GM21786 (cell line): ENCODE data around the gene CEP170.
"Not testable (repeated sequence)": the region's sequence is repeated elsewhere in the genome, so short reads cannot be mapped to it uniquely, and the experiment has no call there.

Source experiments
- ATAC-seq: cut with Tn5 transposase; IDR thresholded peaks from one replicate; pipeline ENCODE4 v1.9.1; 2021; ENCODE audit not compliant: unreplicated experiment

Gene CEP170

DNA sequence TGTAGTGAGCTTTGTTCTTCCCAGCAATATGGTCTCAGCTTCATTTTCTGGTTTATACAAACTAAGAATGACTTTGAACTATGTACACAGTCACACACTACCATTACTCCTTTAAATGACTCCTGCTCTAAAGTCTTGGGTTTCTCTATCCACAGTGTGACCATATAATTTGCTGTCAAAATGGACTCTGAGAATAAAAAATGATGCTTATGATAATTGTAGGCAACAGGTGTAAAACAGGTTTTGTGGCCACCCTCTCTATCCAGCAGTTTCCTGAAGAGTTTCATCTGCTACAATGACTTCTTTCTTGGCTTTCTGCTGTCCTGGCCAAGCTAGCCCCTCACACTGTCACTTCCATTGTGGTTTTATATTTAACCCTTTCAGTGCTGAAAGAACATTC is 71.4 kb downstream of the CEP170 start:
- ATAC-seq: not testable (repeated sequence)

DNA sequence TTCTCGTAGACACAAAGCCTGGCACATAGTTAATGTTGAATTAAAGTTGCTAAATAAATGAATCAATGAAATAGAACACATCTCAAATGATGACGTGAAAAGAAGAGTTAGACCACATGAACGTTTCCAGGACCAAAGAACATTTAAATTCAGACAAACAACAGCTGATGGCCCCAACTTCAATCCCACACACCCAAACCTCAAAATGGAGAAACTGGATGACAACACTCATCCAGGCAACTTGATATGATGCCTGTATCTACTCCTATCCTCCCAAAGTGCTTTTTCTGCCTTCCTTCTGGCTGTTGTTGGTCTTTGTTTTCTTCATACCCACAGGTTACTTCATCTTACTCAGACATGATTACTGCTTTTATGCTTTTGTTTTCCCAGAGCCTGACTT is 71.9 kb downstream of the CEP170 start:
- not testable (repeated sequence) for ATAC-seq

DNA sequence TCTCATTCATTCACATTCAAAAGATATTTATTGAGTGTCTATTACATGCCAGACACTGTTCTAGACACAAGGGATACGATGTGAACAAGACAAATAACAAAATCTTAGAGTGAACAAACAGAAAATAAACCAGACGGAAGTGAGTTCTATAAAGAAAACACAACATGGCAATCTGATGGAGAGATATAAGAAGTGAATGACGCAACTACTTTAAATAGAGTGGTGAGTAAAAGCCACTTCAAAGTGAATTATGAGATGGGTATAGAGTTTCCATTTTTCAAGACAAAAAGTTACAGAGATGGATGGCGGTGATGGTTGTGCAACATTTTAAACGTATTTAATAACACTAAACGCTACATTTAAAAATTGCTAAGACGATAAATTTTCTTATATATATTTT is 75.4 kb downstream of the CEP170 start:
- no peak for ATAC-seq

GRCh38 chr1:243177792-243178191 is 77.3 kb downstream of the CEP170 start:
- ATAC-seq: not testable (repeated sequence)

DNA sequence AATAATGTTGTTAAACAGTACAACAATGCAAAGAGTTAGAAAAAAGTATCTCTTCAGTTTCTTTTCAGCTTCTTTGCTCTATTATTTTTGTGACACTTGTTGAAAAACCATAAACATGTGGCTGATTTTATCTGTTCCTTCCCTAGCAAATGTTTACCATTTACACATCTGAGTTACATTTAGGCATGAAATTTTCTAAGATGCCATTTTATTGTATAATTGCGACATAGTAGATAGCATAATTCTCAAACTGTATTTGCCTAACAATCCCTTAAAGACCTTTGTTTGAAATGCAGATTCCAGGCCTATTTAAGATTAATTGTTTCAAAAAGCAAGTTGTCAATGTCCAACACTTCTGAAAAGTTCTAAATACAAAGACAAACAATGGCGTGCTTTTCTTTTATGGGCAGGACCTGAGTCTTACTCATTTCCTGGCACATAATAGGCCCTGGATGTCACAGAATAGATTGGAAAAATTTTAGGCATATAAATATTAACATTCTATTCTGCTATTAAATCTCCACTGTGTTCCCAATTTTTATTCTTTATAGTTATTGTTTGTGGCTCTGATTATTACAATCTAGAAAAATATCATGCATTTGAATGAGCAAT is 81.2 kb downstream of the CEP170 start:
- not testable (repeated sequence) for ATAC-seq

GRCh38 chr1:243164911-243165310 is 90.2 kb downstream of the CEP170 start:
- not testable (repeated sequence) for ATAC-seq

- ATAC-seq: not testable (repeated sequence)
These were observed 104.2 kb downstream of the CEP170 start for GRCh38 chr1:243150906-243151305.

DNA sequence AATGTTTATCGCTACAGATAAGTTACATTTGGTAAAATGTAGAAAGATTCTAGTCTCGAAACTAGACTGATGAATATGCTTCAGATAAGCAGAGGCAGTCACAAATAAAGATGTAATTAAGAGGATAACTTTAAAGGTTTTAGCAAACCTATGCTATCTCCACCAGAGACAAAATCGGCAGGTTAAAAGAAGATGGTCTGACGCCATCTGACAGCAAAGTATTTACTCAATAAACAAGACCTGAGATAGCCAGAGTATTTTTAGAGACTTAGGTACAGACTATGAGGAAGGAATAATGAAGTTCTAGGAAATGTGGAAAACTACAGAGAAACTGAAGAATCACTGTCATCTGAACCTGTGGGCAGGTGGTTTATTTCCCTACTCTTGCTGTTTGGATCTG is 106.0 kb downstream of the CEP170 start:
- ATAC-seq: not testable (repeated sequence)

- ATAC-seq: not testable (repeated sequence)
These were observed 107.7 kb downstream of the CEP170 start for GRCh38 chr1:243147351-243147750.

GRCh38 chr1:243140498-243140897 is 114.6 kb downstream of the CEP170 start:
- ATAC-seq: not testable (repeated sequence)

DNA sequence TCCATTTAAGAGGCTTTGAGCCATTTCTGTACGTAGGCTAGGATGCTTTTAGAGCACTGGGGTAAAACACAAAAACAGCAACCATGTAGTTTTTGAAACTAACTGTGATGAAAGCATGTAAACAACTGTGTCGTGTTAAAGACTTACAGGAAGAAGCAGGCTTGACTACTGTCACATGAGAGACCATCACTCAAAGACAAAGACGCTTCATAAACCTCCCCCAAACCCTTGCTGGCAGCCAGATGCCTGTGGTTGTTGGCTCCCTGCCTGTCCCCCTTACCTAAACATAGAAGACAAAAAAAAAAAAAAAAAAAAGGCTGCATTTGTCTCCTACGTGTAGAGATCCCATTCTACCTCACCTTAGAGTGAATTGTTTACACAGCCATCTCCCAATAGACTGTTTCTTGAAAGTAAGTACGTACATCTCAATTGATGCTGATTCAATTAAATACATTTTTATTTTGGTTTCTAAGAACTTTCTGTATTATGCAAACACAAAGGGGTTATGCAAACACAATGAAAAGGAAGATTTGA is 132.1 kb downstream of the CEP170 start:
- ATAC-seq: not testable (repeated sequence)

- ATAC-seq: not testable (repeated sequence)
These were observed 133.1 kb downstream of the CEP170 start for GRCh38 chr1:243121939-243122338.

DNA sequence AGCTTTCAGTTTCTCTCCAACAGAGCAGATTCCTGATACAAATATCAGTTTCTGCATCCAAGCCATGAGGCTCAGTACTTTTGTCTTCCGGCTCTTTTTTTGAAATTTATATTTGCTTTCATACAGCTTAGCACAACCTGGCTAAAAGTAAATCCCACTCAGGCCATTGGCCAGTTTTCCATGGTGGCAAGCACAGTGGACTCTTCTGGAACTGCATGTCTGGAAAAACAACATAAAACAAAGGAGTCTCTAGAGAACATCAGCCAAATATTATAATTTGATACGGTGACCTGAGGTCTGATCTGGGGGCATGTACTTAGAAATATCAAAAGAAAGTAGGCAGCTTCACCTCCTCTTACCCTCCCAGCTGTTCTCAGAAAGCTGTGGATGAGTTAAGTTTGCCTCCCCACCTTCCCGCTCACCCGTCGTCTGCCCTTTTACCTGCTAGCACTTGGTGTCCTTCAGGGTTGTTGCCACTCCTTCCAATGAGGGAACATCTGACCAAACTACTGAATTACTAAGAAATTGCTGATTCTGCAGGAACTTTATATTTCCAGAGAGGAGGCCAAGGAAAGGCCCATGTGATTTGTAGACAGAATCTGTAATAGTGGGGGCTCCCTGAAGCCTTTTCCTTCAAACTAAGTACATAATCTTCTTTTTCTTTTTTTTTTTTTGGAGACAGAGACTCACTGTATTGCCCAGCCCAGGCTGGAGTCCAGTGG is 136.3 kb downstream of the CEP170 start:
- ATAC-seq: not testable (repeated sequence)

DNA sequence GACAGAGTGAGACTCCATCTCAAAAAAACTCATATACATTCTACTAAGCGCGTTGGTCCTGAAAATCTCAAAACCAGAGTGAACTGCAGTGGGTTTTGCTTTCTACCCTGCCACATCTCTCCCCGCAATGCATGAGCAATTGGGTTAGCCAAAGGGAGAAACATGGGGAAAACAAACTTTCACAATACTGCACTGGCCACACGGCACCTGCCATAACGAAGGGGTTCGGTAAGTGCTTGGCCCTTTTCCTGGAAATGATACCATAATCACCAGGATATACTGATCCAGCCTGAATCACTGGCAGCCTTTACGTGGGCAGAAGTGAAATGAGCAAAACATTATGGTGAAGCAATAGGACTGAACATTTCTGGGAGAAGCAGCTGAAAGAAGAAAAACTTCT is 138.9 kb downstream of the CEP170 start:
- ATAC-seq: not testable (repeated sequence)

DNA sequence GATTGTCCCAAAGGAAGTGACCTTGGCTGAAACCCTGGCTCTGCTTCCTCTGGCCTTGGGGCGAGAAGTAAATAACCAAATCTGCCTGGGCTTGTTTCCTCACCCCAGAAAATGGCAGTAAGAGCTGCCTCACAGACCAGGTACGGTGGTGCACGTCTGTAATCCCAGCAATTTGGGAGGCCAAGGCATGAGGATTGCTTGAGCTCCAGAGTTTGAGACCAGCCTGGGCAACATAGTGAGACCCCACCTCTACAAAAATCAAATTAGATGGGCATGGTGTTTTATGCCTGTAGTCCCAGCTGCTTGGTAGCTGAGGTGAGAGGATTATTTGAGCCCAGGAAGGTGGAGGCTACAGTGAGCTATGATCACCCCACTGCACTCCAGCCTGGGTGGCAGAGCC is 140.3 kb downstream of the CEP170 start:
- not testable (repeated sequence) for ATAC-seq

GRCh38 chr1:243114059-243114713 is 140.9 kb downstream of the CEP170 start:
- ATAC-seq: peak; percentile 86

- not testable (repeated sequence) for ATAC-seq
These were observed 147.9 kb downstream of the CEP170 start for GRCh38 chr1:243107171-243107570.

DNA sequence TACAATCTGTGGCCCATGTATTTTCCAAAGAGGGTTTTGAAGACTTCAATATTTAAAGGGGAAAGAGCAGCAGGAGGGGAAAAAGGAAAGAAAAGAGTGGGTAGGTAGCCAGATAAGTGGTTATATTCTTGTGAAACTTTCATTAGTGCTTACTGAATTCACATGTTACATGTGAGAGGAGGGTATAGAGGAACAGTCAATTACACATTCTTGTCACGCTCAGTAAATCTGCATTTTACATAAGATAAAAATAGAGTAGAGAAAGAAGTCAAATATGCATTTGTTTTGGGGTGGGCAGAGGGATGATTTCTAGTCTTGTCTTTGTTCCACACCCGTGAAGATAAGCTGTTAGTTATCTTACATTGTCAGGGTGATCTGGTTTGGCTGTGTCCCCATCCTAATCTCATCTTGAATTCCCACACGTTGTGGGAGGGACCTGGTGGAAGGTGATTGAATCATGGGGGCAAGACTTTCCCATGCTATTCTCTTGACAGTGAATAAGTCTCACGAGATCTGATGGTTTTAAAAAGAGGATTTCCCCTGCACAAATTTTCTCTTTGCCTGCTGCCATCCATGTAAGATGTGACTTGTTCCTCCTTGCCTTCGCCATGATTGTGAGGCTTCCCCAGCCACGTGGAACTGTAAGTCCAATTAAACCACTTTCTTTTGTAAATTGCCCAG is 149.3 kb downstream of the CEP170 start:
- not testable (repeated sequence) for ATAC-seq

- not testable (repeated sequence) for ATAC-seq
These were observed 150.0 kb downstream of the CEP170 start for GRCh38 chr1:243105104-243105503.

GRCh38 chr1:243104452-243104851 is 150.6 kb downstream of the CEP170 start:
- ATAC-seq: not testable (repeated sequence)

GRCh38 chr1:243101551-243102050 is 153.5 kb downstream of the CEP170 start:
- ATAC-seq: peak; percentile 66
